HepG2 (cell line): Measurements from ENCODE around the gene TRMT1. TPM values are rescaled to one million over a fixed set of nuclear protein-coding genes. Genes with fewer than 3 reads are reported as not detected.

Experiments used
- FOXA1 ChIP-seq, 2 experiments: fragments of 450-650 bp in 1 of 2; sonication (generic) in 1 of 2; formaldehyde crosslinking in 1 of 2; IDR thresholded peaks; 2 replicates each; pipeline versions ENCODE4 v1.4.0 to v1.6.1; 2016 to 2020; ENCODE audit warnings: missing genetic modification reagents in 1 of 2
- GTF2F1 ChIP-seq: fragments of 150-350 bp; IDR thresholded peaks from 2 replicates; pipeline ENCODE4 v1.6.1; 2014; ENCODE audit warnings: low read length
- KIAA2018 ChIP-seq: sonication (generic); formaldehyde crosslinking; IDR thresholded peaks from 2 replicates; pipeline ENCODE4 v1.5.0; 2020; ENCODE audit warnings: mild to moderate bottlenecking, missing genetic modification reagents, borderline replicate concordance
- KLF12 ChIP-seq: sonication (generic); formaldehyde crosslinking; IDR thresholded peaks from 2 replicates; pipeline ENCODE4 v1.4.0; 2020; ENCODE audit warnings: missing genetic modification reagents, borderline replicate concordance
- MTA3 ChIP-seq: sonication (generic); formaldehyde crosslinking; IDR thresholded peaks from 2 replicates; pipeline ENCODE4 v1.4.0; 2020; ENCODE audit warnings: missing genetic modification reagents
- RARA ChIP-seq: IDR thresholded peaks from 2 replicates; pipeline ENCODE4 v1.6.1; 2016; ENCODE audit warnings: missing genetic modification reagents, missing compliant biosample characterization
- RBFOX2 ChIP-seq: fragments of 200-400 bp; formaldehyde crosslinking; IDR thresholded peaks from 2 replicates; pipeline ENCODE4 v1.6.1; 2017; ENCODE audit warnings: low read depth, mild to moderate bottlenecking, low read length
- SALL2 ChIP-seq: sonication (generic); formaldehyde crosslinking; IDR thresholded peaks from 2 replicates; pipeline ENCODE4 v1.8.1; 2023; ENCODE audit warnings: mild to moderate bottlenecking, missing genetic modification reagents, inconsistent platforms
- ZFP91 ChIP-seq: sonication (generic); formaldehyde crosslinking; IDR thresholded peaks from 2 replicates; pipeline ENCODE4 v1.9.0; 2022; ENCODE audit warnings: missing genetic modification reagents, mild to moderate bottlenecking, borderline replicate concordance
- ZNF124 ChIP-seq: sonication (generic); formaldehyde crosslinking; IDR thresholded peaks from 2 replicates; pipeline ENCODE4 v1.4.0; 2020; ENCODE audit warnings: missing genetic modification reagents
- ZNF432 ChIP-seq: sonication (generic); formaldehyde crosslinking; IDR thresholded peaks from 2 replicates; pipeline ENCODE4 v1.5.0; 2020; ENCODE audit warnings: missing genetic modification reagents, mild to moderate bottlenecking, borderline replicate concordance
- ZNF710 ChIP-seq: sonication (generic); formaldehyde crosslinking; IDR thresholded peaks from 2 replicates; pipeline ENCODE4 v1.5.0; 2020; ENCODE audit warnings: mild to moderate bottlenecking, missing genetic modification reagents, borderline replicate concordance
- ZNF850 ChIP-seq: sonication (generic); formaldehyde crosslinking; conservative IDR thresholded peaks from 2 replicates; pipeline ENCODE4 v1.9.0; 2021; ENCODE audit warnings: mild to moderate bottlenecking, missing genetic modification reagents
- ZSCAN31 ChIP-seq: sonication (generic); formaldehyde crosslinking; IDR thresholded peaks from 2 replicates; pipeline ENCODE4 v1.5.0; 2020; ENCODE audit warnings: low read depth, mild to moderate bottlenecking, missing genetic modification reagents
- polyA plus RNA-seq, 8 experiments: library from polyadenylated mRNA; depleted of rRNA in 3 of 8; stranded (reverse) in 7 of 8; unstranded in 1 of 8; fragments of >200 nt; fragmentation: Illumina TruSeq in 4 of 8; extraction: Trizol in 4 of 8; gene quantifications; 2 replicates each; pipeline versions ENCODE4 v1.2.1 to v1.2.3, GENCODE V29; 2011 to 2016; ENCODE audit warnings: low read depth in 4 of 8, missing spikeins in 1 of 8, mixed read lengths in 1 of 8; ENCODE audit not compliant: insufficient read depth in 1 of 8
- total RNA-seq, 5 experiments: library from RNA; depleted of rRNA; stranded (reverse); fragments of >200 nt; fragmentation: Illumina TruSeq; extraction: Trizol; gene quantifications; 2 replicates each; pipeline ENCODE4 v1.2.3, GENCODE V29; 2016; ENCODE audit warnings: low read depth in 1 of 5

The TRMT1 gene
- total and polyA plus RNA-seq, 2 of the 13 experiments (the other 11 are each of a cell fraction or from before 2014, with no cell fraction given): 35.5 to 44.1 TPM

GRCh38 chr19:13152974-13153568 is 36.5 kb upstream of the TRMT1 start (continued):
- TF ChIP-seq KIAA2018 (CRISPR knock-in tag) (no peak), RBFOX2 (peak; percentile 97), RARA (CRISPR knock-in tag) (0 out of 2 replicates have a peak, but pooled peaks have one; percentile 32), ZNF432 (CRISPR knock-in tag) (no peak), GTF2F1 (peak; percentile 89; the same call in 1 of the 2 replicates), ZNF710 (CRISPR knock-in tag) (0 out of 2 replicates have a peak, but pooled peaks have one; percentile 15), MTA3 (CRISPR knock-in tag) (no peak), KLF12 (peak; percentile 82; the same call in 1 of the 2 replicates), ZFP91 (CRISPR knock-in tag) (peak; percentile 49; the same call in 1 of the 2 replicates), ZNF124 (CRISPR knock-in tag) (no peak; the same call in 1 of the 2 replicates), FOXA1 (IDR thresholded peaks at IDR 0.05) (no peak), FOXA1 (CRISPR knock-in tag; IDR thresholded peaks at IDR 0.05) (peak; percentile 12; the same call in 1 of the 2 replicates), ZNF850 (CRISPR knock-in tag) (no peak), SALL2 (CRISPR knock-in tag) (peak; percentile 46; the same call in 1 of the 2 replicates), ZSCAN31 (CRISPR knock-in tag) (peak; percentile 54; the same call in 1 of the 2 replicates)
